HepG2 (cell line): ENCODE results near the gene CCDC85C. TPM values are rescaled to one million over a fixed set of nuclear protein-coding genes. Genes with fewer than 3 reads are reported as not detected.

ENCODE experiments used
- ATF7 ChIP-seq, 2 experiments: fragments of 450-650 bp in 1 of 2; sonication (generic) in 1 of 2; formaldehyde crosslinking in 1 of 2; IDR thresholded peaks; 2 replicates each; pipeline versions ENCODE4 v1.4.0 to v1.6.1; 2016 to 2020; ENCODE audit warnings: antibody characterized with exemption in 1 of 2, mild to moderate bottlenecking in 1 of 2, missing genetic modification reagents in 1 of 2
- MAFK ChIP-seq, 2 experiments: IDR thresholded peaks in 1 of 2; conservative IDR thresholded peaks in 1 of 2; 2 replicates each; pipeline ENCODE4 v1.6.1; 2011; ENCODE audit warnings: improper control_type of control experiment in 2 of 2, low read length in 2 of 2
- MED8 ChIP-seq: sonication (generic); formaldehyde crosslinking; IDR thresholded peaks from 2 replicates; pipeline ENCODE4 v1.8.1; 2023; ENCODE audit warnings: mild to moderate bottlenecking, missing genetic modification reagents; ENCODE audit not compliant: insufficient replicate concordance
- MZF1 ChIP-seq: sonication (generic); formaldehyde crosslinking; IDR thresholded peaks from 2 replicates; pipeline ENCODE4 v1.8.1; 2023; ENCODE audit warnings: mild to moderate bottlenecking, missing genetic modification reagents, borderline replicate concordance
- POLR2G ChIP-seq: fragments of 200-400 bp; formaldehyde crosslinking; IDR thresholded peaks from 2 replicates; pipeline ENCODE4 v1.6.1; 2018; ENCODE audit warnings: mild to moderate bottlenecking, low read depth, low read length, moderate library complexity
- RXRA ChIP-seq: sonication (generic); formaldehyde crosslinking; IDR thresholded peaks from 2 replicates; pipeline ENCODE4 v1.5.1; 2020; ENCODE audit warnings: missing genetic modification reagents
- SETDB1 ChIP-seq: sonication (generic); formaldehyde crosslinking; IDR thresholded peaks from 2 replicates; pipeline ENCODE4 v1.5.1; 2020; ENCODE audit warnings: missing genetic modification reagents, mild to moderate bottlenecking, borderline replicate concordance
- SIN3B ChIP-seq: fragments of 150-350 bp; IDR thresholded peaks from 2 replicates; pipeline ENCODE4 v1.6.1; 2014; ENCODE audit warnings: low read length
- SP2 ChIP-seq: sonication (generic); formaldehyde crosslinking; IDR thresholded peaks from 2 replicates; pipeline ENCODE4 v1.5.1; 2020; ENCODE audit warnings: mild to moderate bottlenecking, missing genetic modification reagents
- TARDBP ChIP-seq: sonication (generic); formaldehyde crosslinking; IDR thresholded peaks from 2 replicates; pipeline ENCODE4 v1.8.0; 2022; ENCODE audit warnings: mild to moderate bottlenecking, missing genetic modification reagents
- TBL1XR1 ChIP-seq: fragments of 150-350 bp; IDR thresholded peaks from 2 replicates; pipeline ENCODE4 v1.6.1; 2014; ENCODE audit warnings: borderline replicate concordance, low read length; ENCODE audit not compliant: partially characterized antibody
- U2AF1 ChIP-seq: fragments of 200-400 bp; formaldehyde crosslinking; optimal IDR thresholded peaks from 2 replicates; pipeline ENCODE3; 2017; ENCODE audit warnings: mild to moderate bottlenecking, low read depth, low read length
- ZC3H13 ChIP-seq: sonication (generic); formaldehyde crosslinking; IDR thresholded peaks from 2 replicates; pipeline ENCODE4 v1.8.1; 2023; ENCODE audit warnings: mild to moderate bottlenecking, missing genetic modification reagents, moderate library complexity
- ZFP62 ChIP-seq: sonication (generic); formaldehyde crosslinking; IDR thresholded peaks from 2 replicates; pipeline ENCODE4 v1.4.0; 2020; ENCODE audit warnings: missing genetic modification reagents
- ZFYVE20 ChIP-seq: sonication (generic); formaldehyde crosslinking; IDR thresholded peaks from 2 replicates; pipeline ENCODE4 v1.8.0; 2023; ENCODE audit warnings: low read depth, mild to moderate bottlenecking, moderate library complexity, missing genetic modification reagents, borderline replicate concordance
- ZNF431 ChIP-seq: sonication (generic); formaldehyde crosslinking; IDR thresholded peaks from 2 replicates; pipeline ENCODE4 v1.9.0; 2022; ENCODE audit warnings: missing genetic modification reagents, low read depth, mild to moderate bottlenecking, borderline replicate concordance
- polyA plus RNA-seq, 8 experiments: library from polyadenylated mRNA; depleted of rRNA in 3 of 8; stranded (reverse) in 7 of 8; unstranded in 1 of 8; fragments of >200 nt; fragmentation: Illumina TruSeq in 4 of 8; extraction: Trizol in 4 of 8; gene quantifications; 2 replicates each; pipeline versions ENCODE4 v1.2.1 to v1.2.3, GENCODE V29; 2011 to 2016; ENCODE audit warnings: low read depth in 4 of 8, missing spikeins in 1 of 8, mixed read lengths in 1 of 8; ENCODE audit not compliant: insufficient read depth in 1 of 8
- total RNA-seq, 5 experiments: library from RNA; depleted of rRNA; stranded (reverse); fragments of >200 nt; fragmentation: Illumina TruSeq; extraction: Trizol; gene quantifications; 2 replicates each; pipeline ENCODE4 v1.2.3, GENCODE V29; 2016; ENCODE audit warnings: low read depth in 1 of 5
- TF ChIP-seq, protein P1 (sequence below): sonication (generic); formaldehyde crosslinking; IDR thresholded peaks from 2 replicates; pipeline ENCODE4 v1.4.0; 2020; ENCODE audit warnings: missing genetic modification reagents, borderline replicate concordance
- TF ChIP-seq, protein P2 (sequence below): sonication (generic); formaldehyde crosslinking; IDR thresholded peaks from 2 replicates; pipeline ENCODE4 v1.4.0; 2020; ENCODE audit warnings: missing genetic modification reagents, low read depth, mild to moderate bottlenecking, borderline replicate concordance
- TF ChIP-seq, protein P3 (sequence below): sonication (generic); formaldehyde crosslinking; IDR thresholded peaks from 2 replicates; pipeline ENCODE4 v1.8.1; 2023; ENCODE audit warnings: mild to moderate bottlenecking, missing genetic modification reagents
- TF ChIP-seq, protein P4 (sequence below): sonication (generic); formaldehyde crosslinking; conservative IDR thresholded peaks from 2 replicates; pipeline ENCODE4 v1.4.0; 2020; ENCODE audit warnings: missing genetic modification reagents

CCDC85C gene
- total and polyA plus RNA-seq, 2 of the 13 experiments (the other 11 are each of a cell fraction or from before 2014, with no cell fraction given) = 18.8 to 43.8 TPM

DNA sequence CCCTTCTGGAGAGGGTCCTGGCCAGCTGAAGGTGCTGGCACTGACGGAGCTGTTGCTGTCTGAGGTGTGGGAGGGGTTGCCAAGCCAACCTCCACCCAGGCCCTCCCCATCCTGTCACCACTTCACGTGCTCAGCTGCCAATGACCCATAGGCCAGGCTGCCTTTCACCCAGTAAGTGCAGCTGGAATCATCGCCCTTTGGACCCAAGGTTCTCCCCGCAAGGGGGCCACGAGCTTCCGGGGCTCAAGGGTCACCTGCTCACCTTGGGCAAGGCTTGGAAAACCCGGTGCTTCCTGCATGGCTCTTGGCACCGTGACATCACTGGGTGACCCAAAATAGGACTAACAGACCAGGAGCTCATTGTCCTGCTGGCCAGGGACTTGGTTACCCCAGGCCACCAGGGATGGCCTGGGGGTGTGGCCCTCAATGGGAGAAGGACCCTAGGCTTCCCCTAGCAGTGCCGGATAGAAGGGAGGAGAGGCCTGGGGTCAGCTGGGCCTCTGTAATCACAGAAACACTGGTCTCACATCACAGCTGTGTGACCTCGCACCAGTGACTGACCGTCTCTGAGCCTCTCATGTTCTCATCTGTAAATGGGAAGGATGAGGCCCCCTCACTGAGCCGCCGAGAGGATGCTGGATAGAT is 51.3 kb downstream of the CCDC85C start (continued):
- no peak for TF ChIP-seq SETDB1 (CRISPR knock-in tag)
- TF ChIP-seq ZFP62 (CRISPR knock-in tag) = no peak
- peak; percentile 100 for TF ChIP-seq RXRA (CRISPR knock-in tag)
- TF ChIP-seq, protein P1, sequence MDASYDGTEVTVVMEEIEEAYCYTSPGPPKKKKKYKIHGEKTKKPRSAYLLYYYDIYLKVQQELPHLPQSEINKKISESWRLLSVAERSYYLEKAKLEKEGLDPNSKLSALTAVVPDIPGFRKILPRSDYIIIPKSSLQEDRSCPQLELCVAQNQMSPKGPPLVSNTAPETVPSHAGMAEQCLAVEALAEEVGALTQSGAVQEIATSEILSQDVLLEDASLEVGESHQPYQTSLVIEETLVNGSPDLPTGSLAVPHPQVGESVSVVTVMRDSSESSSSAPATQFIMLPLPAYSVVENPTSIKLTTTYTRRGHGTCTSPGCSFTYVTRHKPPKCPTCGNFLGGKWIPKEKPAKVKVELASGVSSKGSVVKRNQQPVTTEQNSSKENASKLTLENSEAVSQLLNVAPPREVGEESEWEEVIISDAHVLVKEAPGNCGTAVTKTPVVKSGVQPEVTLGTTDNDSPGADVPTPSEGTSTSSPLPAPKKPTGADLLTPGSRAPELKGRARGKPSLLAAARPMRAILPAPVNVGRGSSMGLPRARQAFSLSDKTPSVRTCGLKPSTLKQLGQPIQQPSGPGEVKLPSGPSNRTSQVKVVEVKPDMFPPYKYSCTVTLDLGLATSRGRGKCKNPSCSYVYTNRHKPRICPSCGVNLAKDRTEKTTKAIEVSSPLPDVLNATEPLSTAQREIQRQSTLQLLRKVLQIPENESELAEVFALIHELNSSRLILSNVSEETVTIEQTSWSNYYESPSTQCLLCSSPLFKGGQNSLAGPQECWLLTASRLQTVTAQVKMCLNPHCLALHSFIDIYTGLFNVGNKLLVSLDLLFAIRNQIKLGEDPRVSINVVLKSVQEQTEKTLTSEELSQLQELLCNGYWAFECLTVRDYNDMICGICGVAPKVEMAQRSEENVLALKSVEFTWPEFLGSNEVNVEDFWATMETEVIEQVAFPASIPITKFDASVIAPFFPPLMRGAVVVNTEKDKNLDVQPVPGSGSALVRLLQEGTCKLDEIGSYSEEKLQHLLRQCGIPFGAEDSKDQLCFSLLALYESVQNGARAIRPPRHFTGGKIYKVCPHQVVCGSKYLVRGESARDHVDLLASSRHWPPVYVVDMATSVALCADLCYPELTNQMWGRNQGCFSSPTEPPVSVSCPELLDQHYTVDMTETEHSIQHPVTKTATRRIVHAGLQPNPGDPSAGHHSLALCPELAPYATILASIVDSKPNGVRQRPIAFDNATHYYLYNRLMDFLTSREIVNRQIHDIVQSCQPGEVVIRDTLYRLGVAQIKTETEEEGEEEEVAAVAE = peak; percentile 83; the same call in 1 of the 2 replicates
- TF ChIP-seq, protein P2, sequence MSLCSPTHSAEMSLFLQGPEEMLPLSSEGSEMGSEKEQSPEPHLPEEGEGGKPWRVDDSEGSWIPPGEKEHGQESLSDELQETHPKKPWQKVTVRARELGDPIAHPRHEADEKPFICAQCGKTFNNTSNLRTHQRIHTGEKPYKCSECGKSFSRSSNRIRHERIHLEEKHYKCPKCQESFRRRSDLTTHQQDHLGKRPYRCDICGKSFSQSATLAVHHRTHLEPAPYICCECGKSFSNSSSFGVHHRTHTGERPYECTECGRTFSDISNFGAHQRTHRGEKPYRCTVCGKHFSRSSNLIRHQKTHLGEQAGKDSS (CRISPR knock-in tag) = peak; percentile 99
- no peak for TF ChIP-seq SIN3B
- TF ChIP-seq POLR2G = no peak
- TF ChIP-seq U2AF1 = no peak
- TF ChIP-seq, protein P3, sequence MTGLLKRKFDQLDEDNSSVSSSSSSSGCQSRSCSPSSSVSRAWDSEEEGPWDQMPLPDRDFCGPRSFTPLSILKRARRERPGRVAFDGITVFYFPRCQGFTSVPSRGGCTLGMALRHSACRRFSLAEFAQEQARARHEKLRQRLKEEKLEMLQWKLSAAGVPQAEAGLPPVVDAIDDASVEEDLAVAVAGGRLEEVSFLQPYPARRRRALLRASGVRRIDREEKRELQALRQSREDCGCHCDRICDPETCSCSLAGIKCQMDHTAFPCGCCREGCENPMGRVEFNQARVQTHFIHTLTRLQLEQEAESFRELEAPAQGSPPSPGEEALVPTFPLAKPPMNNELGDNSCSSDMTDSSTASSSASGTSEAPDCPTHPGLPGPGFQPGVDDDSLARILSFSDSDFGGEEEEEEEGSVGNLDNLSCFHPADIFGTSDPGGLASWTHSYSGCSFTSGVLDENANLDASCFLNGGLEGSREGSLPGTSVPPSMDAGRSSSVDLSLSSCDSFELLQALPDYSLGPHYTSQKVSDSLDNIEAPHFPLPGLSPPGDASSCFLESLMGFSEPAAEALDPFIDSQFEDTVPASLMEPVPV (CRISPR knock-in tag) = peak; percentile 95
- TF ChIP-seq, protein P4, sequence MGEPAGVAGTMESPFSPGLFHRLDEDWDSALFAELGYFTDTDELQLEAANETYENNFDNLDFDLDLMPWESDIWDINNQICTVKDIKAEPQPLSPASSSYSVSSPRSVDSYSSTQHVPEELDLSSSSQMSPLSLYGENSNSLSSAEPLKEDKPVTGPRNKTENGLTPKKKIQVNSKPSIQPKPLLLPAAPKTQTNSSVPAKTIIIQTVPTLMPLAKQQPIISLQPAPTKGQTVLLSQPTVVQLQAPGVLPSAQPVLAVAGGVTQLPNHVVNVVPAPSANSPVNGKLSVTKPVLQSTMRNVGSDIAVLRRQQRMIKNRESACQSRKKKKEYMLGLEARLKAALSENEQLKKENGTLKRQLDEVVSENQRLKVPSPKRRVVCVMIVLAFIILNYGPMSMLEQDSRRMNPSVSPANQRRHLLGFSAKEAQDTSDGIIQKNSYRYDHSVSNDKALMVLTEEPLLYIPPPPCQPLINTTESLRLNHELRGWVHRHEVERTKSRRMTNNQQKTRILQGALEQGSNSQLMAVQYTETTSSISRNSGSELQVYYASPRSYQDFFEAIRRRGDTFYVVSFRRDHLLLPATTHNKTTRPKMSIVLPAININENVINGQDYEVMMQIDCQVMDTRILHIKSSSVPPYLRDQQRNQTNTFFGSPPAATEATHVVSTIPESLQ (CRISPR knock-in tag) = no peak
- peak; percentile 99 for TF ChIP-seq TARDBP (CRISPR knock-in tag)
- 0 out of 2 replicates have a peak, but pooled peaks have one; percentile 20 for TF ChIP-seq ATF7 (IDR thresholded peaks at IDR 0.05)
- peak; percentile 97 for TF ChIP-seq ATF7 (CRISPR knock-in tag; IDR thresholded peaks at IDR 0.05)
- peak; percentile 91 for TF ChIP-seq MED8 (CRISPR knock-in tag)
- peak; percentile 89; the same call in 1 of the 2 replicates for TF ChIP-seq ZNF431 (CRISPR knock-in tag)
- 0 out of 2 replicates have a peak, but pooled peaks have one; percentile 45 for TF ChIP-seq SP2 (CRISPR knock-in tag)
- no peak for TF ChIP-seq MZF1 (CRISPR knock-in tag)
- peak; percentile 68 for TF ChIP-seq TBL1XR1
- TF ChIP-seq ZC3H13 (CRISPR knock-in tag) = no peak
- no peak for TF ChIP-seq MAFK (conservative IDR thresholded peaks at IDR 0.05 in 1 of 2, IDR thresholded peaks at IDR 0.05 in 1 of 2; ENCODE audit: low read length in 2 of 2)
- TF ChIP-seq ZFYVE20 (CRISPR knock-in tag) = no peak
